OCI-LY3 (cell line): ENCODE results near the gene THRA.

Source experiments
- EZH2phosphoT487 ChIP-seq: fragments of 200-600 bp; shearing (Covaris generic); IDR thresholded peaks from 2 replicates; pipeline ENCODE4 v1.6.1; 2018; ENCODE audit warnings: antibody characterized with exemption, mixed run types, low read depth
- TF ChIP-seq, protein P1 (sequence below): fragments of 200-600, 300-600 bp; sonication (generic); IDR thresholded peaks from 2 replicates; pipeline ENCODE4 v1.5.1; 2014; ENCODE audit warnings: antibody characterized with exemption, low read length, low read depth

DNA sequence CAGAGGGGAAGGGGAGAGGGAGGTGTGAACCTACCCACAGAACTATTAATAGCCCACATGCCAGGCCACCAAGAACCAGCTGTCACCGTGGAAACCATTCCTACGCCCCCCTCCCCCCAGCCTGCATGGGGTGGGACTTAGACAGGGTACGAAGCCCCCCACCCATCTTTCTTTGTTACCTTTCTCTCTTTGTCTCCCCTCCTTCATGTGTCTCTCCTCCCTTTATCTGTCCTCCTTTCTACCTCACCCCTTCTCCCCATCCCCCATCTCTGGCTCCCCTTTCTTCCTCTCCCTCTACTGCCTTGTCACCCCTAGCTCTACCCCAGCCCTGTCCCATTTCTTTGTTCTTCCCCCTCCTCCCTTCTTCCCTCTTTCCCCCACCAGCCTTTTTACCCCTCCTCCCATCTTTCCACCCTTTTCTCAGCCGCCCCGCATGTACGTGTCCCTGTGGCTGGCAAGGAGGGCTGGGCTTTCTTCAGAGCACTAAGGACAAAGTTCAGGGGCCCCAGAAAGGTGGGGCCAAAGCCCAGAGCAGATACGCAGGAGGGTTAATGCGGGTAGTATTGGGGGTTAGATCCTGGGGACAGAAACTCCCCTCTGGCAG is 8.0 kb downstream of the THRA start:
- TF ChIP-seq, protein P1, sequence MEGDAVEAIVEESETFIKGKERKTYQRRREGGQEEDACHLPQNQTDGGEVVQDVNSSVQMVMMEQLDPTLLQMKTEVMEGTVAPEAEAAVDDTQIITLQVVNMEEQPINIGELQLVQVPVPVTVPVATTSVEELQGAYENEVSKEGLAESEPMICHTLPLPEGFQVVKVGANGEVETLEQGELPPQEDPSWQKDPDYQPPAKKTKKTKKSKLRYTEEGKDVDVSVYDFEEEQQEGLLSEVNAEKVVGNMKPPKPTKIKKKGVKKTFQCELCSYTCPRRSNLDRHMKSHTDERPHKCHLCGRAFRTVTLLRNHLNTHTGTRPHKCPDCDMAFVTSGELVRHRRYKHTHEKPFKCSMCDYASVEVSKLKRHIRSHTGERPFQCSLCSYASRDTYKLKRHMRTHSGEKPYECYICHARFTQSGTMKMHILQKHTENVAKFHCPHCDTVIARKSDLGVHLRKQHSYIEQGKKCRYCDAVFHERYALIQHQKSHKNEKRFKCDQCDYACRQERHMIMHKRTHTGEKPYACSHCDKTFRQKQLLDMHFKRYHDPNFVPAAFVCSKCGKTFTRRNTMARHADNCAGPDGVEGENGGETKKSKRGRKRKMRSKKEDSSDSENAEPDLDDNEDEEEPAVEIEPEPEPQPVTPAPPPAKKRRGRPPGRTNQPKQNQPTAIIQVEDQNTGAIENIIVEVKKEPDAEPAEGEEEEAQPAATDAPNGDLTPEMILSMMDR = no peak
- TF ChIP-seq EZH2phosphoT487 = no peak
